ENCODE results near the gene GPR31.
"Not testable (repeated sequence)": the region's sequence is repeated elsewhere in the genome, so short reads cannot be mapped to it uniquely, and the experiment has no call there.

The GPR31 gene

GRCh38 chr6:167167699-167168098 is 9.9 kb upstream of the GPR31 start:
- DNase-seq (ENCODE audit: low read depth): not testable (repeated sequence)

- DNase-seq (ENCODE audit: low read depth): no peak
Measured at GRCh38 chr6:167165858-167166471, 8.2 kb upstream of the GPR31 start.

- no peak for DNase-seq (ENCODE audit: low read depth)
Measured at GRCh38 chr6:167164261-167164660, 6.5 kb upstream of the GPR31 start.

- DNase-seq (ENCODE audit: low read depth): no peak
Measured at GRCh38 chr6:167163476-167164011, 5.8 kb upstream of the GPR31 start.

GRCh38 chr6:167162591-167162990 is 4.8 kb upstream of the GPR31 start:
- DNase-seq (ENCODE audit: low read depth): no peak

GRCh38 chr6:167161851-167162467 is 4.2 kb upstream of the GPR31 start:
- DNase-seq (ENCODE audit: low read depth): no peak

- DNase-seq (ENCODE audit: low read depth): no peak
Measured at GRCh38 chr6:167157414-167157813, 366 bp downstream of the GPR31 start.

GRCh38 chr6:167154895-167155294 is 2.9 kb downstream of the GPR31 start:
- DNase-seq (ENCODE audit: low read depth): no peak

GRCh38 chr6:167154291-167154690 is 3.5 kb downstream of the GPR31 start:
- DNase-seq (ENCODE audit: low read depth): no peak

- DNase-seq (ENCODE audit: low read depth): no peak
Measured at GRCh38 chr6:167153521-167153959, 4.2 kb downstream of the GPR31 start.

- DNase-seq (ENCODE audit: low read depth): no peak
Measured at GRCh38 chr6:167152862-167153261, 4.9 kb downstream of the GPR31 start.

GRCh38 chr6:167151648-167152047 is 6.1 kb downstream of the GPR31 start:
- DNase-seq (ENCODE audit: low read depth): no peak

GRCh38 chr6:167150941-167151549 is 6.7 kb downstream of the GPR31 start:
- no peak for DNase-seq (ENCODE audit: low read depth)

- no peak for DNase-seq (ENCODE audit: low read depth)
Measured at GRCh38 chr6:167148997-167149396, 8.8 kb downstream of the GPR31 start.

GRCh38 chr6:167148021-167148420 is 9.8 kb downstream of the GPR31 start:
- no peak for DNase-seq (ENCODE audit: low read depth)

- DNase-seq (ENCODE audit: low read depth): no peak
Measured at GRCh38 chr6:167146977-167147376, 10.8 kb downstream of the GPR31 start.

- no peak for DNase-seq (ENCODE audit: low read depth)
Measured at GRCh38 chr6:167146135-167146534, 11.6 kb downstream of the GPR31 start.

GRCh38 chr6:167145461-167145860 is 12.3 kb downstream of the GPR31 start:
- DNase-seq (ENCODE audit: low read depth): no peak

GRCh38 chr6:167143041-167143440 is 14.7 kb downstream of the GPR31 start:
- no peak for DNase-seq (ENCODE audit: low read depth)

- no peak for DNase-seq (ENCODE audit: low read depth)
Measured at GRCh38 chr6:167142433-167142761, 15.4 kb downstream of the GPR31 start.

GRCh38 chr6:167141667-167142432 is 15.9 kb downstream of the GPR31 start:
- no peak for DNase-seq (ENCODE audit: low read depth)

GRCh38 chr6:167140589-167141474 is 16.9 kb downstream of the GPR31 start:
- DNase-seq (ENCODE audit: low read depth): no peak

Data from non-pigmented ciliary epithelial cell (primary cell).